ENCODE data around the gene LEKR1.

GRCh38 chr3:156859578-156859977 lies 33.4 kb downstream of the LEKR1 start:
- TF ChIP-seq CTCF (IDR thresholded peaks at IDR 0.05; ENCODE audit: insufficient read depth, low read depth, low read length) (no peak), EZH2 (IDR thresholded peaks at IDR 0.05; ENCODE audit: insufficient read depth, low read length) (no peak)
